Measurements from ENCODE around the gene SWSAP1. TPM values are rescaled to one million over a fixed set of nuclear protein-coding genes. Genes with fewer than 3 reads are reported as not detected.
A peak's percentile ranks its signal among the peaks of the same experiment; 100 is the strongest.

SWSAP1 gene
- total and polyA plus RNA-seq, 2 of the 4 experiments (the other 2 are of a cell fraction): 0.36 to 1.6 TPM

GRCh38 chr19:11355160-11356073 lies 19.0 kb upstream of the SWSAP1 start, which contains the start of gene PLPPR2:
Gene PLPPR2, plus strand, starts transcription at chr19:11355432. Its CDS starts 2,242 bp downstream, at chr19:11357674.
- TF ChIP-seq CTCF (conservative IDR thresholded peaks at IDR 0.05; ENCODE audit: low read depth, low read length) (no peak), CEBPB (IDR thresholded peaks at IDR 0.05; ENCODE audit: low read depth, low read length) (no peak), RFX5 (IDR thresholded peaks at IDR 0.05; ENCODE audit: low read depth, low read length) (no peak), POLR2A (IDR thresholded peaks at IDR 0.05; ENCODE audit: low read depth, low read length) (peak; percentile 84), NFE2L2 (IDR thresholded peaks at IDR 0.05; ENCODE audit: low read depth, low read length) (no peak), RCOR1 (IDR thresholded peaks at IDR 0.05; ENCODE audit: insufficient replicate concordance, low read length) (no peak), MAFK (IDR thresholded peaks at IDR 0.05; ENCODE audit: low read depth, low read length) (no peak), SMC3 (IDR thresholded peaks at IDR 0.05; ENCODE audit: low read depth, low read length) (no peak), CHD1 (IDR thresholded peaks at IDR 0.05; ENCODE audit: low read depth, low read length) (no peak), FOS (IDR thresholded peaks at IDR 0.05; ENCODE audit: low read depth, low read length) (no peak), RAD21 (IDR thresholded peaks at IDR 0.05; ENCODE audit: low read length) (no peak), MAZ (IDR thresholded peaks at IDR 0.05; ENCODE audit: borderline replicate concordance, low read depth, low read length) (peak; percentile 51; the same call in 1 of the 2 replicates)
- Histone ChIP-seq H3K4me1 (ENCODE audit: control insufficient read depth, insufficient read depth, low read length) (peaks cover 8% of the 10 kb centered on the region), H2BK20ac (ENCODE audit: low read depth, low read length) (no peak within 1 kb of the TSS), H2BK15ac (ENCODE audit: low read depth, low read length) (peak within 1 kb of the TSS; percentile 0; the same call in 1 of the 3 replicates), H3K4me2 (ENCODE audit: low read depth, low read length) (peak within 1 kb of the TSS; percentile 95), H4K91ac (ENCODE audit: insufficient read depth, low read depth, low read length) (peak within 1 kb of the TSS; percentile 4; the same call in 1 of the 2 replicates), H3K9ac (ENCODE audit: low read depth, low read length) (peak within 1 kb of the TSS; percentile 88), H2BK120ac (ENCODE audit: low read depth, low read length) (no peak within 1 kb of the TSS; the same call in 1 of the 2 replicates), H3K27ac (ENCODE audit: insufficient read depth, low read length) (peak within 1 kb of the TSS; percentile 32), H3K56ac (ENCODE audit: extremely low read depth, insufficient read depth, low read length) (peak within 1 kb of the TSS; percentile 43; the same call in 1 of the 2 replicates), H3K4ac (ENCODE audit: low read depth, low read length) (peak within 1 kb of the TSS; percentile 73), H2AFZ (replicated peaks; ENCODE audit: low read length, poor library complexity) (peak within 1 kb of the TSS; percentile 98), H3K27me3 (ENCODE audit: control insufficient read depth, insufficient read depth, low read length) (no peaks in the 10 kb centered on the region), H2AK9ac (replicated peaks; ENCODE audit: low read depth, low read length, poor library complexity) (peak within 1 kb of the TSS; percentile 98), H3K4me3 (ENCODE audit: insufficient read depth, low read depth, low read length) (peak within 1 kb of the TSS; percentile 85), H3K23ac (ENCODE audit: low read depth, low read length) (peak within 1 kb of the TSS; percentile 67), H4K8ac (ENCODE audit: low read depth in 2 of 2, low read length in 2 of 2) (peak within 1 kb of the TSS in 1 of 2 experiments; percentile 81; a peak in 2 of 4 replicates), H3K9me1 (ENCODE audit: insufficient read depth, low read length) (peaks cover 16% of the 10 kb centered on the region), H3K36me3 (ENCODE audit: control insufficient read depth, insufficient read depth, low read length) (peaks cover 7% of the 10 kb centered on the region; the same call in 1 of the 2 replicates), H3K14ac (replicated peaks; ENCODE audit: low read depth, low read length) (peak within 1 kb of the TSS; percentile 92), H3K79me1 (ENCODE audit: low read depth in 1 of 2, low read length in 2 of 2) (peaks cover 13 to 23% of the 10 kb centered on the region in 2 experiments), H4K20me1 (ENCODE audit: insufficient read depth, low read length) (peaks cover 16% of the 10 kb centered on the region), H2BK5ac (ENCODE audit: low read depth, low read length, poor library complexity, severe bottlenecking) (peak within 1 kb of the TSS; percentile 47), H2AK5ac (ENCODE audit: low read depth, low read length) (peak within 1 kb of the TSS; percentile 79), H3K9me3 (ENCODE audit: control insufficient read depth, insufficient read depth, low read length) (no peaks in the 10 kb centered on the region), H4K5ac (ENCODE audit: low read depth, low read length) (peak within 1 kb of the TSS; percentile 11; the same call in 1 of the 2 replicates), H3K18ac (ENCODE audit: low read depth, low read length) (peak within 1 kb of the TSS; percentile 21; the same call in 1 of the 2 replicates)
- ChIA-PET POLR2A (ENCODE audit: unreplicated experiment) (interaction anchor here (0.6 to 0.7 kb wide), 2 partner anchors 22 to 91 kb away, joined by 3 to 4 read pairs; no protein-coding TSS in a partner anchor), CTCF (no interaction called here)
- intact Hi-C loops (cut with micrococcal nuclease) (no loop called here), dilution Hi-C loops (cut with HindIII; ENCODE audit: low sequenced_read_pairs, unreplicated experiment) (no loop called here), in situ Hi-C loops (cut with MboI; ENCODE audit: low sequenced_read_pairs) (no loop called here)
- ATAC-seq (ENCODE audit: low read depth) (peak; percentile 100), DNase-seq (peak; percentile 81)
- WGBS, 2 experiments (ENCODE audit: extremely low coverage in 2 of 2, insufficient read length in 1 of 2): 30% methylated on average over 6 of the region's 62 CpGs; no CpG with 5 or more reads in 1 of the 2 experiments
- no TSS peak for BruUV-seq (replicated peaks)

Measured in IMR-90 (cell line).